ENCODE data around the gene EXOC3L4.

Gene EXOC3L4

DNA sequence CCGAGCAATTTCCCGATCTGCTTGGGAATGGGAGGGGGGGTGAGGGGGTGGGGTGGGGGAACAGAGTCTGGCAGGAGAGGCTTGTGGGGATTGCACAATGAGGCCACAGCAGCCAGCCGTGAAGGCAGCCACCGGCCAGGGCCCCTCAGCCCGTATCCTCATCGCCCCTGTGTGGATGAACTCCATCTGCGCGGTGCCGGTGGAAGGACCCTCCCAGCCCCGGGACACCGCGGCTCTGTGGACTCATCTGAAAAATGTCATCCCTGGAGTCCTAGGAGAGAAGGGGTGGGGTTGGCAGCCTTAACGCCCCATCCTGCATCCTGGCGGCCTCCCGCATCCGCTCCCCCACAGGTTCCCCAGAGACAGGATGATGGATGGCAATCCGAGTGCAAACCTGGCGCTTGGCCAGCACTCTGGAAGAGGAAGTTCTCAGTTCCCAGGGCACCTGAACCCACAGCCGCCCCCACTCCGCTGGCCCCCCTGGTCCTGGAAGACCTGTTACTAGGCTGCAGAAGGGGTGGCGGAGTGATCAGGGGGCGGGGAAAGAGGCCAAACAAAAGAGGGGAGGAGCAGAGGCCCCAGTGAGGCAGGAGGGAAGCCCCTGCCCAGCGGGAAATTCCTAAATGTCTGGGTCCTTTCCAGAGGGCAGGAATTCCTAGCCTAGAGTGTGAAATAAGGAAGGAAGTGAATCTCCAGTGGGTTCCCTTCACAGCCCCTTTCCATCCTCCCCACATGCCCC lies 27.5 kb downstream of the EXOC3L4 start:
- peaks cover 8% of the 10 kb centered on the region for H3K27me3 ChIP-seq (ENCODE audit: insufficient read depth, low read length)
- no peak overlapping the region for H2AFZ ChIP-seq (ENCODE audit: low read length)
- H3K79me2 ChIP-seq (ENCODE audit: insufficient read depth, low read length): no peaks in the 10 kb centered on the region
- no peak overlapping the region for H3K9ac ChIP-seq (ENCODE audit: low read length)
- H3K9me3 ChIP-seq (ENCODE audit: low read length): no peaks in the 10 kb centered on the region
- TF ChIP-seq, protein P1, sequence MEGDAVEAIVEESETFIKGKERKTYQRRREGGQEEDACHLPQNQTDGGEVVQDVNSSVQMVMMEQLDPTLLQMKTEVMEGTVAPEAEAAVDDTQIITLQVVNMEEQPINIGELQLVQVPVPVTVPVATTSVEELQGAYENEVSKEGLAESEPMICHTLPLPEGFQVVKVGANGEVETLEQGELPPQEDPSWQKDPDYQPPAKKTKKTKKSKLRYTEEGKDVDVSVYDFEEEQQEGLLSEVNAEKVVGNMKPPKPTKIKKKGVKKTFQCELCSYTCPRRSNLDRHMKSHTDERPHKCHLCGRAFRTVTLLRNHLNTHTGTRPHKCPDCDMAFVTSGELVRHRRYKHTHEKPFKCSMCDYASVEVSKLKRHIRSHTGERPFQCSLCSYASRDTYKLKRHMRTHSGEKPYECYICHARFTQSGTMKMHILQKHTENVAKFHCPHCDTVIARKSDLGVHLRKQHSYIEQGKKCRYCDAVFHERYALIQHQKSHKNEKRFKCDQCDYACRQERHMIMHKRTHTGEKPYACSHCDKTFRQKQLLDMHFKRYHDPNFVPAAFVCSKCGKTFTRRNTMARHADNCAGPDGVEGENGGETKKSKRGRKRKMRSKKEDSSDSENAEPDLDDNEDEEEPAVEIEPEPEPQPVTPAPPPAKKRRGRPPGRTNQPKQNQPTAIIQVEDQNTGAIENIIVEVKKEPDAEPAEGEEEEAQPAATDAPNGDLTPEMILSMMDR (IDR thresholded peaks at IDR 0.05; ENCODE audit: low read length): no peak
- TF ChIP-seq EZH2 (IDR thresholded peaks at IDR 0.05; ENCODE audit: borderline replicate concordance, low read length): no peak
- H3K36me3 ChIP-seq (ENCODE audit: insufficient read depth, low read length): no peaks in the 10 kb centered on the region
- no peak overlapping the region for H3K4me2 ChIP-seq (ENCODE audit: low read length)
- H3F3A ChIP-seq (ENCODE audit: insufficient read depth, low read length): no peaks in the 10 kb centered on the region
- no peaks in the 10 kb centered on the region for H4K20me1 ChIP-seq (ENCODE audit: insufficient read depth, low read length)
- H3K27ac ChIP-seq (ENCODE audit: low read depth, low read length, poor library complexity, severe bottlenecking): no peak overlapping the region
- H3K9me2 ChIP-seq (ENCODE audit: low read depth, low read length): no peaks in the 10 kb centered on the region
- no peak overlapping the region for H3K4me3 ChIP-seq (ENCODE audit: low read depth, low read length, poor library complexity, severe bottlenecking)
- H3K4me1 ChIP-seq (ENCODE audit: insufficient read depth, low read length, severe bottlenecking): peaks cover 11% of the 10 kb centered on the region

- H3K79me2 ChIP-seq (ENCODE audit: insufficient read depth, low read length): no peaks in the 10 kb centered on the region
- H3K4me1 ChIP-seq (ENCODE audit: insufficient read depth, low read length, severe bottlenecking): peaks cover 11% of the 10 kb centered on the region
- TF ChIP-seq EZH2 (IDR thresholded peaks at IDR 0.05; ENCODE audit: borderline replicate concordance, low read length): no peak
- H3F3A ChIP-seq (ENCODE audit: insufficient read depth, low read length): no peaks in the 10 kb centered on the region
- no peaks in the 10 kb centered on the region for H4K20me1 ChIP-seq (ENCODE audit: insufficient read depth, low read length)
- H3K9me3 ChIP-seq (ENCODE audit: low read length): no peaks in the 10 kb centered on the region
- H2AFZ ChIP-seq (ENCODE audit: low read length): no peak overlapping the region
- no peaks in the 10 kb centered on the region for H3K36me3 ChIP-seq (ENCODE audit: insufficient read depth, low read length)
- no peaks in the 10 kb centered on the region for H3K9me2 ChIP-seq (ENCODE audit: low read depth, low read length)
- H3K4me3 ChIP-seq (ENCODE audit: low read depth, low read length, poor library complexity, severe bottlenecking): no peak overlapping the region
- H3K4me2 ChIP-seq (ENCODE audit: low read length): no peak overlapping the region
- no peak overlapping the region for H3K27ac ChIP-seq (ENCODE audit: low read depth, low read length, poor library complexity, severe bottlenecking)
- H3K9ac ChIP-seq (ENCODE audit: low read length): no peak overlapping the region
- peaks cover 8% of the 10 kb centered on the region for H3K27me3 ChIP-seq (ENCODE audit: insufficient read depth, low read length)
Measured at GRCh38 chr14:103122585-103122946, 28.0 kb downstream of the EXOC3L4 start.

DNA sequence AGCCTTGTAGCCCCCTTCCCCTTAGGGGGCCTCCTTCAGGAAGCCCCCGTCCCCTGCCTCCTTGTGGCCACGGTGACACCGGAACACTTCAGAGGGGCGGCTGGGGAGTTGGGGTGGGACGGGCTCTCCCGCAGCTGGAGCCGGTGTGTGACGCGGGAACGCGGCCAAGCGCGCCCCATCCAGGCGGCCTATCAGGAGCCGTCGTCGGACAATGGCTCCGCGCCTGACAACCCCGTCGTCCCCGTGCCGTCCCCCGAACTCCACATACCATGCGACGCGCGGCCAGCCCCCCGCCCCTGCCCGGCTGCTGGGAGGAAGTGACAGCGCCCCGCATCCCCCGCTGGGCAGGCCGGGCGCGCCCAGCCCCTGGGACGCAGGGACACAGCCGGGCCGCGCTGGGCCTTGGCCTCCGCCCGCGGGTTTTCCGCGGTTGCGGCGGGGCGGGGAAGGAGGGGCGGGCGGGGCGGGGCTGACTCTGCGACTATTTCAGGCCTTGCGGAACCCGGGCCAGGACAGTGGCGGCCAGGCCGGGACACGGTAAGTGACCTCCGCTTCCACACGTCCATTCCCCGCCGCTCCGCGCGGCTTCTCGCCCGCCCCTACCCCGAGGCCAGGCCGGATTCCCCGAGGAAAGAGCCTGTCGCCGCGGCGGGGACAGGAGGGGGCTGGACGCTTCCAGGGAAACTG lies 28.6 kb downstream of the EXOC3L4 start, which contains the start of gene TNFAIP2:
TSS of gene TNFAIP2 (plus strand) at position 515 of the 687 bp plus-strand sequence. CDS start 2,997 bp downstream, outside the sequence.
- H3K4me1 ChIP-seq (ENCODE audit: insufficient read depth, low read length, severe bottlenecking): peaks cover 11% of the 10 kb centered on the region
- no peaks in the 10 kb centered on the region for H3F3A ChIP-seq (ENCODE audit: insufficient read depth, low read length)
- no peaks in the 10 kb centered on the region for H3K79me2 ChIP-seq (ENCODE audit: insufficient read depth, low read length)
- no peaks in the 10 kb centered on the region for H3K9me3 ChIP-seq (ENCODE audit: low read length)
- no peak within 1 kb of the TSS for H3K9ac ChIP-seq (ENCODE audit: low read length)
- no peak within 1 kb of the TSS for H3K4me2 ChIP-seq (ENCODE audit: low read length)
- H3K4me3 ChIP-seq (ENCODE audit: low read depth, low read length, poor library complexity, severe bottlenecking): no peak within 1 kb of the TSS
- H3K27me3 ChIP-seq (ENCODE audit: insufficient read depth, low read length): peaks cover 8% of the 10 kb centered on the region
- H4K20me1 ChIP-seq (ENCODE audit: insufficient read depth, low read length): no peaks in the 10 kb centered on the region
- H2AFZ ChIP-seq (ENCODE audit: low read length): no peak within 1 kb of the TSS
- H3K36me3 ChIP-seq (ENCODE audit: insufficient read depth, low read length): no peaks in the 10 kb centered on the region
- TF ChIP-seq, protein P1 (IDR thresholded peaks at IDR 0.05; ENCODE audit: low read length): no peak
- TF ChIP-seq EZH2 (IDR thresholded peaks at IDR 0.05; ENCODE audit: borderline replicate concordance, low read length): no peak
- no peak within 1 kb of the TSS for H3K27ac ChIP-seq (ENCODE audit: low read depth, low read length, poor library complexity, severe bottlenecking)
- H3K9me2 ChIP-seq (ENCODE audit: low read depth, low read length): no peaks in the 10 kb centered on the region

All from OCI-LY1 (cell line).